Measurements from ENCODE around the gene CELF4.

- no peak for TF ChIP-seq POLR2A (IDR thresholded peaks at IDR 0.05; ENCODE audit: low read depth, low read length)
- TF ChIP-seq SMC3 (IDR thresholded peaks at IDR 0.05; ENCODE audit: low read depth, low read length) = no peak
- TF ChIP-seq CHD1 (IDR thresholded peaks at IDR 0.05; ENCODE audit: low read depth, low read length) = no peak
- no peak for TF ChIP-seq RCOR1 (IDR thresholded peaks at IDR 0.05; ENCODE audit: insufficient replicate concordance, low read length)
- no peak for TF ChIP-seq CTCF (conservative IDR thresholded peaks at IDR 0.05; ENCODE audit: low read depth, low read length)
- TF ChIP-seq CEBPB (IDR thresholded peaks at IDR 0.05; ENCODE audit: low read depth, low read length) = no peak
- no peak for TF ChIP-seq ELK1 (IDR thresholded peaks at IDR 0.05; ENCODE audit: borderline replicate concordance, low read depth, low read length)
- no peak for TF ChIP-seq USF2 (IDR thresholded peaks at IDR 0.05; ENCODE audit: low read depth, low read length)
- TF ChIP-seq MAZ (IDR thresholded peaks at IDR 0.05; ENCODE audit: borderline replicate concordance, low read depth, low read length) = no peak
- TF ChIP-seq MAFK (IDR thresholded peaks at IDR 0.05; ENCODE audit: low read depth, low read length) = no peak
- no peak for TF ChIP-seq RAD21 (IDR thresholded peaks at IDR 0.05; ENCODE audit: low read length)
- no peak for TF ChIP-seq NFE2L2 (IDR thresholded peaks at IDR 0.05; ENCODE audit: low read depth, low read length)
- no peak for TF ChIP-seq RFX5 (IDR thresholded peaks at IDR 0.05; ENCODE audit: low read depth, low read length)
- TF ChIP-seq MXI1 (IDR thresholded peaks at IDR 0.05; ENCODE audit: borderline replicate concordance, low read depth, low read length) = no peak
Observed at GRCh38 chr18:37529296-37529695, 36.3 kb downstream of the CELF4 start.
